Stimulated activated CD4-positive, alpha-beta T cell treated with anti-CD3 and anti-CD28 coated beads, Interleukin-15, amount 100 ng/mL, for 48 hours (primary cell): Measurements from ENCODE around the gene DCTN2.

Source experiments
- DNase-seq, 2 donors: peaks; one replicate each; pipeline ENCODE4 v3.0.0-alpha.2; 2020; ENCODE audit warnings: low read depth in 2 of 2

DCTN2 gene

DNA sequence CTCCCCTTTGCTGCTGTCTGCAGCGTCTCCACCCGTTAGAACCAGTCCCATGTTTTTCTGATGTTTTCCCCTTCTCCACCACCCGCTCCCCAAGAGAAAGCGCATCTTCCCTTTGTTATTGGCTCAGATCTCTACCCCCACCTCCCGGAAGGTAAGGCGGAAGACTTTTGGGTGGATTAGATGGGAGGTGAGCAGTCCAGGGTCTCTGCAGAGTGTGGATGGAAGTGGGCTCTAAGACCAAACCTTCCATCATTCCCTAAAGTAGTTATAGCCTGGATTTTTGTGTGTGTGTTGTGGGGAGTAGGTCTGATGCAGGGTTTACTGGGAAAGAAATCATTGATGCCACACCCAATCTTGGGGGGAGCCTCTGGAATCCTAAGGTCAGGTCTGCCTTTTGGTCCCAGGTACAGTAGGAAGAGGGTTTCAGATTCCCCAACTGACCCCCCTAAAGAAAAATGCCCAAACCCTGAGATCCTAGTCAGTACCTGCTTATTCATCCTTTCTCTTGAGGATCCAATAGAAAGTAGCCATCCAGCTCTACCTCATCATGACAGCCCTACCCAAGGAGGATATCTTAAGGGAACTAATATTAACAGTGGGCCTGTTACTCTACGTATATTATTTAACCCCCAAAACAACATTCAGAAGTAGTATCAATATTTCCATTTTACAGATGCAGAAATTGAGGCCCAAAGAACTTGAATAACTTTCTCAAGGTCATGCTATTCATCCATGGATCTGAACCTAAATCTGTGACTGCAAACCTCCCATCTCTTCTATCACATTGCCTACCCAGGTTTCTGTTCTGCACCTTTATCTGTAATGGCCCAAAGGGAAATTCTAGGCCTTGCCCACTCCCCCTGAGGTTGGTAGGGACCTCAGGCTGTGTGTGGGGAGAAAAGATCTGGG lies 3.9 kb upstream of the DCTN2 start:
- DNase-seq = no peak

DNA sequence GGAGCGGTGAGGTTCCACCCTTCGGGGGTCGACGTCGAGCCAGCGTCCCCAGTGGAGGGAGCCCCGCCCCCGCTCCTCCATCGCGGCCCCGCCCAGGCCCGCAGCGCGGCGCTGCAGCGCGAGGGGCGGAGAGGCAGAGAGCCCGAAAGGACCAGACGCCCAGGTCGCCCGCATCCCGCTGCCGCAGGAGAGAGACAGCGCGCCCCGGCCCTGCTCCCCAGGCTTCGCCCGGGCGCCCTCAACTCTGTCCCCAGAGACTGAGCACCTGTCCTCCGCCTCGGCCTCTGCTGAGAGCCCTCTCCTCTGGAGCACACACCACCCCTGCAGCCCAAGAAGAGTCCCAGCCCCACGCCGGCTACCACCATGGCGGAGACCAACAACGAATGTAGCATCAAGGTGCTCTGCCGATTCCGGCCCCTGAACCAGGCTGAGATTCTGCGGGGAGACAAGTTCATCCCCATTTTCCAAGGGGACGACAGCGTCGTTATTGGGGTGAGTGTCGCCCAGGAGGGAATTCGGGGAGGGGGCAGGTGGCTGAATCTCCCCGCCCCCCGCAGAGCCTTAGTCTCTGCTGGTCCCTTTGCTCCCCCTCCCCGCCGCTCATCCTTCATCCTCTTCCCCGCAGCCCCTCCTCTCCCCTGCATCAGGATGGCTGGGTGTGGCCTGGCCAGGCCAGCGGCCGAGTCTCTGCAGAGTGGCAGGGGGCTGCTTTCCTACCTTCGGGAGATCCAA lies 3.1 kb upstream of the DCTN2 start, which contains the start of gene KIF5A:
Gene KIF5A, plus strand, starts transcription at position 136 of the 732 bp plus-strand sequence. Its CDS starts 228 bp downstream, at position 364.
- peak in 1 of 2 donors; percentile 59 for DNase-seq

DNA sequence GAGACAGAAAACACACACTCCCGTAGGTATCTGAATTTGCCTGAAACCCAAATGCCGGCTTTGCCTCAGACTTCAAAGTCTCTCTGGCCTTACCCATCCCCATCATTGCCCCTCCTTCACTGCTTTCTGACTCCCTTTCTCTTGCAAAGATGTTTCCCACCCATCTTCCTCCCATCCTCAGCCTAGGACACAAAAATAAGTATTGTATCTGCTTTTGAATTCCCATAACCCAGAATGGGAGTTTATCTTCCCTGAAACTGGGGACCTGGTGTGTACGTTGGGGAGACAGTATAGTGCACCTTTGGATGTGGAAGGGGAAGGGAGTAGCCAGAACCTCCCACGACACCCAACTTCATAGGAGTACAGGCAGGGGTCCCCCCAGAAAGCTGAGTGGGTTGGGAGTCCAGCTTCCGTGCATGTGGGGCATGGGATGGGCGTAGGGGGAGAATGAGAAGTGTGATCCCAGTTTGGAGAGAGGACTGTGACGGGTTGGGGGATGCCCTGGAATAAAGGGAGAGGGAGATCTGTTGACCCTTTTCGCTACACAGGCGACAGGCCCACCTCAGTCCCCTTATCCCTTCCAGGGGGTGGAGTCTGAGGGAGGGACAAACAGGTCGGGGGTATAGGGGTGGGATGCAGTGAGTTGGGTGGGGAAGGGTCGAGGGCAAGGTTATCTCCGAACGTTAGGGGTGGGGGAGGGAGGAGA lies 2.4 kb upstream of the DCTN2 start:
- DNase-seq = no peak

DNA sequence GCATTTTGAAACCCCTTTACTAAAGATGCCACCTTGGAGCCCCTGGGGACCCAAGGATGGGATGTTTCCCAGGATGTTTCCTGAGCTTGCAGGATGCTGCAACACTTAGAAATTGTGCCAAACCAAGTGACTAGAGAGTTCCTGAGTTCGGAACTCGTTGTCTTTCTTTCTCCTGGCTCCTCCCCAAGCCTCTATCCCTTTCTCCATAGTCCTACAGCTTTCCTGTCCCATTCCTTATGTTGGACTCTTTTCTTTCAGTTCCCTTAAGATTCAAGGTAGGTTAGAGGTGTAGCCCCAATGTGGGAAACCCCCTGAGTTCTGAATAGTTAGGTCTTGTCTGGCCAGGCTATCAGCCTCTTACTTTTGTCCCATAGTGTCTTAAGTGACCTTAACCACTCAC lies 1.5 kb upstream of the DCTN2 start:
- no peak for DNase-seq

DNA sequence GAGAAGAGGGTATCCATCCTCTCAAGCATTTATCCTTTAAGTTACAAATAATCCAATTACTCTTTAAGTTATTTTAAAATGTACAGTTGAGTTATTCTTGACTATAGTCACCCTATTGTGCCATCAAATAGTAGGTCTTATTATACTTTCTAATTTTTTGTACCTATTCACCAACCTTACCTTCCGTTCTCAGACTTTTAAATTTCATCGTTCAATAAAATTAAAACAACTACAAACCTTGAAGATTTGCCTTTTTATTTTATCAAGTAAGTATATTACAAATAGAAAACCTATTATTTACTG lies 972 bp upstream of the DCTN2 start:
- no peak for DNase-seq

DNA sequence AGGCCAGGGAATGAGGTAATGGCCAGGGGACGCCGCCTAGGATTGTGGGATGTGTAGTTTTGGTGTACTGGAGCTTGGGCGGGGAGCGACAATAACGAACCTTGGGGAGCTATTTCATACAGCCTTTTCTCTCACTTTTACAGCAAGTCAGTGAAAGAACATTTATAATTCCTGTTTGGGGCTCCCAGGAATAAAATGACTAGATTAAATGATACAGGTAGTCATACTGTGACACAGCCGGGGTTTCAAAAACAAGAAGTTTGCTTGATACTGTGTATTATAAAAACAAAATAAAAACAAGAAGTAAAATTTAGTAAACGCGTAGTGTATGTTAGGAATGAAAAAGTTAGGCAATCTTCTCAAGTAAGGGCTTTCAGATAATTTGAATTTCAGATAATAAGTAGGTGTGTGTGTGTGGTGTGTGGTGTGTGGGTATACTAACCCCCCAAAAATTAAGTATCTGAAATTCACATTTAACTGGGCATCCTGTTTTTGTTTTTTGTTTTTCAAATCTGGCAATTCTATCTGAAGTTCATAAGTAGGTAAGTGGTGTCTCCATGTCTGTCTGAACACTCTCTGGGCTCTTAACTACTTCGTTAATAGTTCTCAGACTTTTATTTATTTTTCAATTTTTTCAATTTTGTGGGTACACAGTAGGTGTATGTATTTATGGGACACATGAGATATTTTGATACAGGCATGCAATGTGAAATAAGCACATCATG lies 458 bp upstream of the DCTN2 start:
- DNase-seq = no peak

DNA sequence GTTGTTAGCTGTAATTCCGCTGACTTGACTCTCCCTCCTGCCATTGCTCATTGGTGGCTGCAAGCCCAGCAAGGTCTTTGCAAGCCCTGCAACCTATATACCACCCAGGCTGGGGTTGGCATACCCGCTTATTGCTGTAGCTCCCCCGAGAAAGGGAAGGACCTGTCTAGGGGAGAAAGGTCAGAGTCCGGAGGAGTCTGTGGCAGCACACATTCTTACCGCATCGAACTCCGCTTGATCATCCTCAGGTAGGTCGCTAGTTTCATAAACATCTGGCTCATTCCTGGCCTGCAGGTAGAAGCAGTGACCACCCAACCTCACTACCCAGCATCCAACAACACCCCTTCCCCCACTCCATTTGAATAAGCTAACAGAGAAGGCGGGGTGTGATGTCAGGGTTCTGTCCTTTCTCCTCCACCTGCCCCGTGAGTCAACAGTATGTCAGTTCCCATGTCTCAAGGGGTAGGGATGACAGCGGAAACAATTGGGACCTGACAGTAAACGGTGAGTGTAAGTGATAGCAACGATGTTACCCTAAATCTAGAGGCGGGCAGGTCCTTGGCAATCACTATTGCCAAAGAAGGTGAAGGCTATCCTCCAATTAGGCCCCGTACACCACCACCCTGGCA lies 1.1 kb downstream of the DCTN2 start:
- DNase-seq = no peak

DNA sequence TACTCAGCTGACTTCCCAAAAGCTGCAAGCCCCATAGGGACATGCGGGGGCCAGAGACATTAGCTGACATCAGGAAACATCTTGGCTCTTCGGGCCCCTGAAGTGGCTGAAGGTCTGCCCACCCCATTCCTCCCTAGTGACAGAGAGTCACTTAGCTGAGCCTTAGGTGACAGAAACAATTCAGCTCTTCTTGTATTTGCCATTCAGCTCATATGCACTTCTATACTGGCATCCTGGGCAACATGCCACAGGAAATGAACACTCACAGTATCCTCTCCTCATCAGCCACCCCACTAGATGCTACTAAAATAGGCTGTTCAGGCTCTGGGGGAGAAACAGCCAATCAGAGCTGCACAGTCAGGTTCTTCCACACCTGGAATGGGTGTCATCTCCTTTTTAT lies 3.4 kb downstream of the DCTN2 start:
- DNase-seq = no peak

DNA sequence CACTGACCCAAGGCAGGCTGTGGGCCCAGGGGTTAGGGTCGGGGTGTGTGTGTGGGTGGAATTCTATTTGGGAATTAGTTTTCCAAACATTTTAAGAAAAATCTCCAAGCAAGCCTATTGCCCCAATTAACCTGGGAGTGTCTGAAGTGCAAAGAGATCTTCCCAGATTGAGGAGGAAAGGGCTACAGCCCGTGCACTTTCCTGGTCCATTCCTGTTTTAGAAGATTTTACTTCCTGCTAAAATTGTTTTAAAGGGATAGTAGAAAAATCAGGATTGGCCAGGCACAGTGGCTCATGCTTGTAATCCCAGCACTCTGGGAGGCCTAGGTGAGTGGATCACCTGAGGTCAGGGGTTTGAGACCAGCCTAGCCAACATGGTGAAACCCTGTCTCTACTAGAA lies 5.3 kb downstream of the DCTN2 start:
- no peak for DNase-seq

DNA sequence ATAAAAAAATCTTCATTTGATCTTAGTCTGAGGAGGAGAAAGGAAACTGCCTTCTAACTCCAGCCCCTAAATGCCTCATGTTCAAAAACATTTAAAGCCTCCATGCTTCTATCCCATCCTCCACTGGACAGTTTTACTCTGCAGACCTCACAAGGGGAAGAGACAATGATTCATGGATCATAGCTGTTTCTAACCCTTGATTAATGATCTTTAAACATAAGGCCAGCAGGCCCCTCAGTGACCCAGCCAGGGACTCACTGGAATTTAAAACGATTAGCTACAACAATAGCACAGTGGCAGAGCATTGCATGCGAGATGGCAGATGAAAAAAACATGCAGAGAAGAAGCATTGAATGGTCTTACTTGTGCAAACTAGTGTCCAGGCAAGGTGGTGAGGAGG lies 6.0 kb downstream of the DCTN2 start:
- no peak for DNase-seq

DNA sequence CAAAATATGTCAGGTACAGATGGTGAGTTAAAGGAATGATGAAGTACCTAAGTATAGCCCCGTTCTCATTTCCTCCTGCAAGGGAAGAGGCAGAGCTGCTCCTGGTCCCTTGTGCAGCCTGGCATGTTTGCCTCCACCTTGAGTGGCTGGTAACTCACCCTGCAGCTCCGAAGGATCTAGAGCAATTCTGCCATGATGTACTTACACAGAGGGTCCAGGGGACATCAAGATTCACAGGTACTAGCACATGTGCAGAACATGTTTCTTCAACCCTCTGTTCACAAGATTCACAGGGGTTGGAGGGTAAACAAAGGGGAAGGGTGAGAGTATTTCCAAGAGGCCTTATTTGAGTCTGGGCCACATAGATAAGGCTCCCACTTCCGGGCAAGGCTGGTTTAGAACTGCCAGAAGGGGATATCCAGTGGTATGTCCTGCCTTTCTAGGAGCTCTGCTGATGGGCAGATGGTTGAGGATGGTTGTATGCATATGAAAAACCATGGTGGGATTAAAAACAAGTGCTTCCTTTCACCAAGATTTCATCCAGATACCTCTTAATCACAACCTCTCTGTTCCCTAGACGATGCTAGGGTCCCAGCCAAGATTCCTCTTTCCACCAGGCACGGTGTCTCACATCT lies 7.7 kb downstream of the DCTN2 start:
- DNase-seq = no peak

DNA sequence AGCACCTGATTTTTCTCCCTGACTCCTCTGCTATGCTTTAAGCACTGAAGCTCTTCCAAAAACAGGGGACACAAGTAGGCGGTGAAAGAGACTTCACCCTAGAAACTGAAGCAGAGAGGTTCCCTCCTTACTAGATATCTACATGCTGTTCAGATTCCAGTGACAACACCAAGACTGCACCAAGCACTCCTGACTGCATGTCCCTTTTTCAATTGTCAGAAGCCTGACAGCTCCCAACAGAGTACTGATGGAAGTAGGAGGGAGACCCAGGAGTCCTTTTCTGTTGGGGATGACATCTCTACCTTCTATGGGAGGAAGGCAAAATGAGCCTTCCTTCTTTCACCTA lies 10.4 kb downstream of the DCTN2 start:
- no peak for DNase-seq

DNA sequence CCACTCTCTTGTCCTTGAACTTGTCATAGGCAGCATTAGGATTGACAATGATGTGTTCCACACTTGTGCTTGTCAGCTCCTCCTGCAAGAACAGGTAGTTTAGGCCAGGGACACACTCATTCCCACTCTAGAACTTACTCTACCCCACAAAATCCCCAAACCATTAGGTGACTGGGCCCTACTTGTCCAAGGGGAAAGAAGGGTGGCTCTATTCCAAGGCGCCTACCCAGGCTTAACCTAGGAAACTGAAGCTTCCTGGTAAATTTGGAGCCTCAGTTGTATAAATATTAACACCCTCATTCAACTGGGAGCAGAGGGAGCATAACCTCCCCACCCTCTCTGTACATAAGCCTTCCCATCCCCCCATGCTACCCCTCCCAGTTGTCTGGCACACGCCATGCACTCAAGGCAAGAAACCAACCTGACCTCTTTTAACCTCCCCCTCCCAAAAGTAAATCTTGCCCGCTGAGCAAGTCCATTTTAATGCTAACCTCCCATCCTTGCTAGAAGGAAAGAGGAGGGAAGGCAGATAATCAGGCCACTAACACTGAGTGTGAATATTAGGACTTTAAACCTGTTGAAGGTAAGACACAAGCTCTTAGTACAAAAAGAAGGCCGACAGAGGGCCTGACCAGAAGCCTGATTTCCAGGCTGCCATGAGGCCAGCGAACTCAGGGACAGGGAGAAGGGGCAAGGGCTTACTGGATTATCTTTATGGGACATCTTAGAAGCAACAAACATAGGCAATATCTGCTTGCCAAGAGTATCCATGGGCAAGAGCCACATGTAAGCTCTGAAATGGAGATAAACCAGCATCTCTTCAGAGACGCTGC lies 11.0 kb downstream of the DCTN2 start:
- no peak for DNase-seq

DNA sequence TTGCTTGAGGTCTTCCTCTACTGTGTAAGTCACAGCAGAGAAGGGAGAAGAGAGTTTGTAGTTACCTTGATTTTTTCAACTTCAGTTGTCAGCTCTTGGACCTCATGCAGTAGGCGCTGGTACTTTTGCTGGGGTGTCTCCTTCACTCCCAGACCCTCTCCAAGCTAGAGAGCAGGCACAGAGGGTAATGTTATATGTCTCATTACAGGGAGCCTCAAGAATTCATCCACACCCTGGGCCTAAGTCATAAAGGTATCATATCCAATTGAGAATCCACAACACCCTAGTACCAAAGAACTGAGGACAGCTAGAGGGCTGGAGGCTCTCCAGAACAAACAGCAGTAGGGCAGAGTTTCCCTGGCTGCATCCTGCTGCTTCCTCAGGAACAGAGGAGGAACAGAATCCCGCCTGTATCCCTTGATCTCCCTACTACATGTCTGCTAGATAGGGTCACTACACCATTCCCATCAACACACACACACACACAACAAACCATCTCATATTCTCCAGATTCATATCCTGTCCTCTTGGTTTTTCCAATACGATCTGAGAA lies 11.9 kb downstream of the DCTN2 start:
- no peak for DNase-seq

DNA sequence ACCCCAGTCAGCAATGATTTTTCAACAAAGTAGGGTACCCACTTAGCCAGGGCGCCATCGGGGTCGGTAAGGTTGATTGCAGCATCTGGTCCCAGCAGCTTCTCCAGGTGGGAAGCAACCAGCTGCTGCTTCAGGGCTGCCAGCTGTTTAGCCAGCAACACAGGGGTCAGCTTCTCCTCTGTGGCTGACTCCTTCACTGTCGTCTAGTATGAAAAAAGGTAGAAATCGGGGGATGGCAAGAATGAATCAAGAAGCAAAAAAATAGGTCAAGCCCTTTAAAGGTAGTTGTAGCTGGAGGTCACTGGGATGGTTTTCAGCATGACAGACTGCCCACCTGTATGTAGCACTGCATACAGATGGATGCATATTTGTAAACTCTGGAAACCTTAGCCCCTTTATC lies 12.7 kb downstream of the DCTN2 start:
- DNase-seq = no peak

DNA sequence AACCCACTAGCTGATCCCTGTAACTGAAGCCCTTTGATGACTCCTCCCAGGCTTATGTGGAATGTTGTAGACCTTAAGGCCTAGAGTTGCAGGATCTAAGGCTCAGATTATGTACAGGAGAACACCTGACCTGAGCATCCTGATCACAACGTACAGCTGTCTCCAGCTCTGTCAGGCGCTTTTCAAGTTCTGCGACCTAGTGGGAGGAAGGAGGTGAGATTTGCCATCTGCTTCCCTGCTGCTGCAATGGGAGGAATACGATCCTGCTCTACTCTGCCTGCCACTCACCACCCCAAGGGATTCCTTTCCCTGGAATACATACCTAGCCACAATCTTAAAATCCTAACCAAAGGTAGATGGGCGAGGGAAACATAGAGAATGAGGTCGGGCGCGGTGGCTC lies 13.9 kb downstream of the DCTN2 start:
- no peak for DNase-seq

DNA sequence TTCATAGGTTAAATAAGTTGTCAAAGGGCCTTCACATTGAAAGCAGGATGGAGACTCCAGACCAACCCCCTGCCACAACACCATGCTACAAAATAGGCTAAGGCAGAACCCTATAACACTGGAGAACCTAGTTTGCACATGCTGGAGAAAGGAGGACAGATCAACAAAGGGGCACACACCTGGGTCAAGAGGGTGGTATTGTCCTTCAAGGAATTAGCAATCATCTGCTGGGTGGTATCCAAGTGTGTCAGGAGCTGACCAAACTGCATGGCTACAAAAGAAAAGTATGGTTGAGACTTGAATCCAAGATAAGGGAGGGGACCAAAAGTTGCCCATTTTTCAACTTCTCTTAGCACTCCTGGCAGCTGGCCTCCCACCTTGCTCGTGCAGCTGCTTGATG lies 15.2 kb downstream of the DCTN2 start:
- DNase-seq = no peak

DNA sequence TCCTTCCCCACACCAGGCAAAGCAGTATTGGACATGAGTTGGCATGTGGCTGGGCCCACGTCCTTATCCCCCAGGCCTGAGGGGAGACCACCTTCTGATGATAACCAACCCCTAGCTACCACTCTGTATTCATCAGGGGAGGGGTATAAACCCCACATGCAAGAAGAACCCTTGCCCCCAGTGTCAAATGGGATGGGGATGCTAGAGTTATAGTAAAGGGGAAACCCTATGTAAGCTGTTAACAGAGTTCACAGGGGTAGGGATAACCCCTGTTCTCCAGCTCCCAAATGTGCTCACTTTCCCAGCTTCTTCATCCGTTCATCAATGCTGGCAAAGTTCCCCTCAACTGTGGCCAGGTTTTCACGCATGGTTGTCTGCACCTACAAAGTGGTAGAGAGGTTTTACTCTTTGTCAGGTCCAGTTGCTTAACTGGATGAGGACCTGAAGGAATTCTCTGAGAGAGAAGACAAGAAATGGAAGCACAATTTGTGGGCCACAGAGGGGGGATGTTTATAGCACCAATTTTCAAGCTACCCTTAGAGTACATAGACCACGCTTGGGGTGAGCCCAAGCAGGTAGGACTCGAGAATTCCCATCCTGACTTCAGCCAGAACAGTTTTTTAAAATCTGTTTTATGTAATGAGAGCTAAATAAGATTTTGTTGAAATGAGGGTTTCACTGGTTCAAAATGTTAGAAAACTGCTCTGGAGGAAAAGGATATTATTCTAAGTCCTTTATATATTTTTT lies 16.4 kb downstream of the DCTN2 start:
- DNase-seq = no peak

DNA sequence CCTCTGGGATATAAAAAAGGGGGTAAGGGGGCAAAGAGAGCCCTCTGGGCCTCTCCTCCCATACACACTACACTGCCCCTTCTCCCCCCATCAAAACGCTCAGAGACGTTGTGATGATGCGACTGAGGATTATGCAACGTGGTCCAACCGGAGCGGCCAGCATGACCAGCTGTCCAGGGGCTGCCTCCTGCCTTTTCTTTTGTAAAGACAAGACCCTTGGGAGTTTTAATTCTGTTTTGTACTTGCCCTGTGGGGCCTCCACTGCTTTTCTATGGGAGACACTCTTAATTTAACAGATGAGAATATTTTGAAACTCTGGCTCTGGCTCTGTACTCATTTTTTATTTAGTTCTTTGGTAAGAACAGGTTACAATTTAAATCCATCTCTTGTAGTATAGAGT lies 17.2 kb downstream of the DCTN2 start:
- DNase-seq = no peak
